HUES64 (cell line): Measurements from ENCODE around the gene CCDC30.
A peak's percentile ranks its signal among the peaks of the same experiment; 100 is the strongest.

Source experiments
- H3K27ac ChIP-seq: 2 replicates; pipeline ENCODE4 v1.7.0; 2013; ENCODE audit warnings: low read depth, low read length, inconsistent platforms
- H3K27me3 ChIP-seq: 2 replicates; pipeline ENCODE4 v1.6.1; 2013; ENCODE audit warnings: mild to moderate bottlenecking, low read length; ENCODE audit not compliant: insufficient read depth
- H3K36me3 ChIP-seq: 2 replicates; pipeline ENCODE4 v1.6.1; 2013; ENCODE audit warnings: mild to moderate bottlenecking, low read length; ENCODE audit not compliant: insufficient read depth
- H3K4me1 ChIP-seq: 2 replicates; pipeline ENCODE4 v1.6.1; 2013; ENCODE audit warnings: mild to moderate bottlenecking, low read length, moderate library complexity; ENCODE audit not compliant: insufficient read depth
- H3K4me3 ChIP-seq: 2 replicates; pipeline ENCODE4 v1.5.1; 2013; ENCODE audit warnings: mild to moderate bottlenecking, low read length, moderate library complexity
- H3K9ac ChIP-seq: 2 replicates; pipeline ENCODE4 v1.6.1; 2013; ENCODE audit warnings: mild to moderate bottlenecking, low read depth, low read length
- H3K9me3 ChIP-seq: 2 replicates; pipeline ENCODE4 v1.6.1; 2013; ENCODE audit warnings: low read depth, low read length; ENCODE audit not compliant: insufficient read depth
- WGBS: fragments of 150-250, 120-280 bp; methylation state at CpG from one replicate; pipeline ENCODE4 v1.1.7; 2013; ENCODE audit warnings: missing lambda C conversion rate; 5-methylcytosine and 5-hydroxymethylcytosine counted together

CCDC30 gene

DNA sequence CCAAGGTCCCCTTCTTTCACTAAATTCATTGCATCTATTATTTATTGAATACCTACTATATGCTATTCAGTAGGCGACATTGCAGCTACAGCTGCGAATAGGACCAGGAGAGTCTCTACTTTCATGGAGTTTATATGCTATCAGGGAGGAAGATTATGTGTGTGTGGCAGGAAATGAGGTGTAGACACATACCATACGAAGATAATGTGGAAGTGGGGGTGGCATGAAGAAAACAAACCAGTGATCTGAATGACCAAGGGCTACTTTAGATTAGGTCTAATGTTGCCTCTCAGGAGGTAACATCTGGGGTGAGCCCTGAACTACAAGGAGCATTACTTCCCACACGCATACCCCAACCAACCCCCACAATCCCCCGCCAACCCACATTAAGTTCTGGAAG lies 194.1 kb downstream of the CCDC30 start:
- H3K27ac ChIP-seq: no peak overlapping the region
- H3K4me1 ChIP-seq: no peaks in the 10 kb centered on the region
- H3K9me3 ChIP-seq: no peaks in the 10 kb centered on the region
- H3K4me3 ChIP-seq: no peak overlapping the region
- 87% methylated on average over 5 of the region's 5 CpGs for WGBS
- H3K9ac ChIP-seq: no peak overlapping the region
- H3K36me3 ChIP-seq: peaks cover 22% of the 10 kb centered on the region
- peaks cover 16% of the 10 kb centered on the region for H3K27me3 ChIP-seq

DNA sequence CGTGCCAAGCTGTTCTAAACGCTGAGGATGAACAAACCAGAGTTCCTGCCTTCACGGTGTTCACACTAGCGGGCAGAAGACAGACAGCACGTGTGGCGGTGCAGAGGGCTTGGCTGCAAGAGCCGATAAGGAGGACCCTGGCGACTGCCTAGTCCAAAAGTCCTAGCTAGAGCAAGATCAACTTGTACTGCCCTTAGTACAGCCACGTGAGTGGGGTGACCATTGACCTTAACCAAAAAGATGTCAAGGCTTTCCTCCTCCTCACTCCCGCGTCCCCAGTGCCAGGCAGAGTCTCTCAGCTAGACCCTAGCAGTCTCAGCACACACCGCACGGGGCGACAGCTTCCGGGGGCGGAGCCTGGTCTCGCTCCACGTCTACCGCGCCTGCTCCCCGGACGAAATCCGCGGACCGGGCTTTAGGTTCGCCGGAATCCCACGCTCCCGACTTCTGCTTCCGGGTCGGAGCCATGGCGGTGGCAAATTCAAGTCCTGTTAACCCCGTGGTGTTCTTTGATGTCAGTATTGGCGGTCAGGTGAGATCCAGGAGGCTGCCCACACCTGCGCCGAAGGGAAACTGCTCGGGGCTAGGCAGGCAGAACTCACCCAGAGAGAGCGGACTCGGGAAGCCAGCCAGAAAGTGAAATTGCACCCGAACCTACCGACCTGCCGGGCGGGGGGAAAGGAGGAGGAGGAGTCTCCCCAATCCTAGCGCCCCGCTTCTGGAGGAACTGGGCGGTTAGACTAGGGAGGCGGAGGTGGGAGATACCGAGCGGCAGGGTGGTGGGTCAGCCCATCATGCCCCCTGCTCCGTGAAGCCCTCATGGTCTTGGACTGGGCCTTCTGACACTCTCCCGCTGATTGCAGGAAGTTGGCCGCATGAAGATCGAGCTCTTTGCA lies 195.1 kb downstream of the CCDC30 start, which contains the start of gene PPIH:
Gene PPIH, plus strand, starts transcription at position 443 of the 896 bp plus-strand sequence. Its CDS starts 24 bp downstream, at position 467.
- Histone ChIP-seq H3K27me3 (peaks cover 9% of the 10 kb centered on the region), H3K4me1 (no peaks in the 10 kb centered on the region), H3K36me3 (peaks cover 32% of the 10 kb centered on the region), H3K9ac (peak within 1 kb of the TSS; percentile 83), H3K9me3 (no peaks in the 10 kb centered on the region), H3K4me3 (peak within 1 kb of the TSS; percentile 99), H3K27ac (peak within 1 kb of the TSS; percentile 81)
- 2% methylated on average over 53 of the region's 53 CpGs for WGBS

DNA sequence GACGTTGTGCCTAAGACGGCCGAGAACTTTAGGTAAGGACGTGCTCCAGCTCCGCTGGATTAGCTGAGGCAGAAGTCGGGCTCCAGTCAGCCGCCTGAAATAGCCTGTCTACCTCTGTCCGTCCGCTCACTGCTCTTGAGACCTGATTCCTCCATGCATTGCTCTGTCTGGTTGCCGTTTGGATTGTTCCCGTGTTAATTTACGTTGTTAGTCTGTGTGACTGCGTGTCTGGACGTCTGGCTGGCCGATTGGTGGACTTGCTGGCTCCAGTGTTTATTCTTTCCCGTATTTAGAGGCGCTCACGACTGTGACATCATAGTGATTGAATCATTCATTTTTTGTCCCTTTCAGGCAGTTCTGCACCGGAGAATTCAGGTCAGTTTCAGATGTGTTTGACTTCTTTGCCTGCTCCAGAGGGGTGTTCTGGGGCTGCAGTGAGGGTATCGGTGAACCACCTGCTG lies 195.8 kb downstream of the CCDC30 start:
- Histone ChIP-seq H3K27me3 (peaks cover 2% of the 10 kb centered on the region; the same call in 1 of the 2 replicates), H3K9ac (peak overlapping the region; percentile 83), H3K4me1 (no peaks in the 10 kb centered on the region), H3K9me3 (no peaks in the 10 kb centered on the region), H3K36me3 (peaks cover 39% of the 10 kb centered on the region), H3K4me3 (peak overlapping the region; percentile 99), H3K27ac (peak overlapping the region; percentile 81; the same call in 1 of the 2 replicates)
- 9% methylated on average over 20 of the region's 20 CpGs for WGBS

DNA sequence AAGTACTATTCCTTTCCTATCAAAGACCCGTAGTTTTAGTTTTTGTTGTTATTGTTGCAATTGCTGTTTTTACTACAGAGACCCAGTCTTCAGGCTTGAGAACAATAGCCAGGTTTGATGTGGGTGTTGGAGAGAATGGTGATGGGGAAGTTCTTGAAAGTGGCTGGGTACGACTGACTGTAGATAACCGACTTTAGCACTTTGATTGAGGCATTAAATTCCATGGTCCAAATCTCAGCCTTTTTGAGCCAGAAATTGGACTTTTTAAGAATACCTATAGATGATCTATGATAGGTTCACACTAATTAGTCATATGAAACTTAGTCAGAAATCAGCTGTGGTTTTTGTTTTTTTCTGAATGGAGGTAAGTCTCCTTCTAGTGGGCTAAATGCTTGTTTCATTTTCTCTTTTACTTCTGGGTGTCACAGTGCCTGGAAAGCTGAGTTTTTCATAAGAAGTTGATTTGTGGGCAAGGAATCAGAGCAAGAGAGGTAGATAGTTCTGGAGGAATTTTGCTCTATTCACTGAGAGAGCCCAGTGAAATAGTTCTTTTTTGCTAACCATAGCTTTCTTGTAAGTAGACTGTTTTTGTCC lies 197.9 kb downstream of the CCDC30 start:
- Histone ChIP-seq H3K4me3 (no peak overlapping the region), H3K36me3 (peaks cover 60% of the 10 kb centered on the region), H3K9ac (no peak overlapping the region), H3K27me3 (no peaks in the 10 kb centered on the region), H3K27ac (no peak overlapping the region), H3K9me3 (no peaks in the 10 kb centered on the region), H3K4me1 (no peaks in the 10 kb centered on the region)
- 62% methylated on average over 3 of the region's 3 CpGs for WGBS

DNA sequence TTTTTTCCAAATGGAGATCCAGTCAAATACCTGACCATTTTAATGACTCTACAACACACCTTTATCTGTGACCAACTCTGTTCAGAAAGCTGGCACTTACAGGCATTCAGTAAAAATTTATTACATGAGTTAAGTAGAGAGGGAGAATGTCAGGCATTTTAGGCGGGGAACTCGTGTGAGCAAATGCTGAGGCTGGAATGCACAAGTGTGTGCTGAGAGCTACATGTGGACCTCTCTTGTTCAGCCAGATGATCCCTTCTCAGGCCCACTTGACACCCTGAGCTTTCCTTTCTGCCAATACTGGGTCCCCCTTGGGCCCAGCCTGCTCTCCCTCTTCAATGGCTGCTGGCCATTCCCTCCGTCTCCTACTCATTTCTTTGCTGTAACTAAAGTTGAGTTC lies 206.8 kb downstream of the CCDC30 start:
- H3K9ac ChIP-seq: no peak overlapping the region
- WGBS: 95% methylated on average over 3 of the region's 3 CpGs
- H3K4me3 ChIP-seq: no peak overlapping the region
- H3K36me3 ChIP-seq: peaks cover 91% of the 10 kb centered on the region
- no peaks in the 10 kb centered on the region for H3K4me1 ChIP-seq
- no peaks in the 10 kb centered on the region for H3K9me3 ChIP-seq
- no peaks in the 10 kb centered on the region for H3K27me3 ChIP-seq
- no peak overlapping the region for H3K27ac ChIP-seq

DNA sequence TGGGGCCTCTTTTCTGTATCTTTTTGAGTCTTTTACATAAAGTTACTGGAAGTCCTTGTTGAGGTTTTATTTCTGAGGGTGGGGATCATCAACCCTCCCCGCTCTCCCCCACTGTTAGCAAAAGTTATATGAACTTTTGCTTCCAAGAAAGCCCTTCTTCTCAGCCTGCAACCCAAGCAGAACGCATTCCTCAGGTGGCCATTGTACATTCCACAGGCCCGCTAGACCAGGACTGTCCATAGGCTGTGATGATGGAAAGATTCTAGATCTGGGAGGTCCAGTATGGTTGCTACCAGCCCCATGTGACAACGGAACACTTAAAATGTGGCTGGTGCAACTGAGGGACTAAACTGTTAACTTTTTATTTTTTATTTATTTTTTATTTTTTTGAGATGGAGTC lies 207.3 kb downstream of the CCDC30 start:
- no peaks in the 10 kb centered on the region for H3K9me3 ChIP-seq
- H3K36me3 ChIP-seq: peaks cover 91% of the 10 kb centered on the region
- H3K4me1 ChIP-seq: no peaks in the 10 kb centered on the region
- no peak overlapping the region for H3K27ac ChIP-seq
- H3K9ac ChIP-seq: no peak overlapping the region
- WGBS: over 99% methylated on average over 4 of the region's 4 CpGs
- no peak overlapping the region for H3K4me3 ChIP-seq
- H3K27me3 ChIP-seq: no peaks in the 10 kb centered on the region

DNA sequence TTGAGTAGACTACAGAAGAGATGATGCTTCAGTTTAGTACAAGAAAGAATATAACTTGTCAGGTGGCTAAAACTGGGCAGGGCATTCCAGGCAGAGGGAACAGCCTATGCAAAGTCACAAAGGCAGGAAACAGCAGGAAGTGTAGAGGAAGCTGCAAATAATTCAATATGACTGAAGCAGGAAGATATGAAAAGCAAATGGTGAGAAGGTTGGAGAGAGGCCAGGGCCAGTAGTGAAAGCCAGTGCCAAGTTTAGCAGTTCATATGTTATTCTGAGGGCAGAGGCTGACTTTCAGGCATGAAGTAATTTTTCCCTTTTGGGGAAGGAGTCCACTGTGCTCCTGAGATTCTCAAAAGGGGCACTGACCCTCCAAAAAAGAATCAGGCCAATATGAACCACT lies 211.1 kb downstream of the CCDC30 start:
- Histone ChIP-seq H3K9ac (no peak overlapping the region), H3K36me3 (peaks cover 64% of the 10 kb centered on the region), H3K4me3 (no peak overlapping the region), H3K9me3 (no peaks in the 10 kb centered on the region), H3K4me1 (no peaks in the 10 kb centered on the region), H3K27me3 (no peaks in the 10 kb centered on the region), H3K27ac (no peak overlapping the region)

DNA sequence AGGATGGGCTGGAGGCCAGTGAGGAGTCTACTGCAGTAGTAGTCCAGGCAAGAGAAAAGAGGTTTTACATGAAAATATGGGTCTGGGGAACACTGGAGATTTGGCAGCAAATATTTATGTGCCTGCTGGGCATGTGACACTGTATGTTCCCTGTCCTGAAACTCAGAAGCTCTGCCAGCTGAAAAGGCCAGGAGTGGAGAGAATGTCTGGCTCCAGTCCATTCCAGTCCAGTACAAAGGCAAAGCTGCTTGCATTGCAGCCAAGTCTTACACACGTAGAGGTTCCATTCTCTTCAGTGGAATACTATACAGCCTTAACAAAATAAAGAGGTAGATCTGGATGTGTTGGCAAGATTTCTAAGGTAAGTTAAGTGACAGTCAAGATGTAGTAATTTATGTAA lies 211.6 kb downstream of the CCDC30 start:
- no peaks in the 10 kb centered on the region for H3K9me3 ChIP-seq
- H3K36me3 ChIP-seq: peaks cover 60% of the 10 kb centered on the region
- no peaks in the 10 kb centered on the region for H3K4me1 ChIP-seq
- H3K27ac ChIP-seq: no peak overlapping the region
- WGBS: 100% methylated on average over 1 of the region's 1 CpG
- no peak overlapping the region for H3K9ac ChIP-seq
- no peak overlapping the region for H3K4me3 ChIP-seq
- no peaks in the 10 kb centered on the region for H3K27me3 ChIP-seq

DNA sequence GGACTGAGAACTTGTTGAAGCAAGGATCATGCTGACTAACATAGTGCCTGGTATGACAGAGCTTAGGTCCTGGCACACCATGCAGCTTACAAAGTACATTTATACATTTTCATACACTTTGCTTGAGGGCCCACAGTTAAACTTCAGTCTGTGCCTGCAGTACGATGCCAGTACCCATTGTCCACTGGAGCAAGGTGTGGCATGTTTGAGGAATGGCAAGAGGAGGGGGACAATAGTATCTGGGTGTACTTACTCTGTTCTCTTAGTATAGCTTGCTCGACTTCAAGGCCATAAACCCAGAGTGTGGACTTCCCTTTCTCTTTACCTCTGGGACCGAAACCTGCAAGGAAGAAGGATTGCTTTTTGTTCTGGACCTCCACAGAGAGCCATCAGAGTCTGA lies 212.4 kb downstream of the CCDC30 start:
- WGBS: 92% methylated on average over 3 of the region's 3 CpGs
- Histone ChIP-seq H3K27me3 (no peaks in the 10 kb centered on the region), H3K9me3 (no peaks in the 10 kb centered on the region), H3K4me1 (no peaks in the 10 kb centered on the region), H3K36me3 (peaks cover 52% of the 10 kb centered on the region), H3K4me3 (no peak overlapping the region), H3K27ac (no peak overlapping the region), H3K9ac (no peak overlapping the region)

DNA sequence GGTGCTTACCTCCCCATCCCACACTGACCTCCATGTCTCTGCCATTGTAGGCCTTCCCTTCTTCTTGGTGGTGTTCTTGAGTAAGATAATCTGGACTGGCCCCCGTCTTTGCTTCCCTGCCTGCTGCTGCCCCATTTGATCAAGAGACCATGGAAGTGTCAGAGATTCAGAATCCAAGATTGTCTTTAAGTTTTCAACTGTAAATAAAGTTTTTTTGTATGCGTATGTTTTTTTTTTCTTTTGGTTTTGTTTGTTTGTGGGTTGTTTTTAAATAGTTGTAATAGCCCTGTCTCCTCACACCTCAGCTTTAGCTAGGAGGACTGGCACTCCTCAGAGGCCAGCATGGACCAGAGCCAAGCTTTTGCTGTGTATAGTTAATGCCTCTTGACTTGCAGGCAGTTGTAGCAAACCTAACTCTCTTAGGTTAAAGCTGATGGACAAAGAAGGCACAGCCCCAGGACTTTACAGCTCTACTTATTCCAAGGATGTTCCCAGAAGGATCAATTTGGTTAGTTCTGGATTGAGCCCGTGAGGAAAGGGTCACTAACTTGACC lies 213.5 kb downstream of the CCDC30 start:
- Histone ChIP-seq H3K9me3 (no peaks in the 10 kb centered on the region), H3K9ac (no peak overlapping the region), H3K36me3 (peaks cover 41% of the 10 kb centered on the region), H3K27ac (no peak overlapping the region), H3K4me1 (no peaks in the 10 kb centered on the region), H3K4me3 (no peak overlapping the region), H3K27me3 (no peaks in the 10 kb centered on the region)
- 94% methylated on average over 3 of the region's 3 CpGs for WGBS

DNA sequence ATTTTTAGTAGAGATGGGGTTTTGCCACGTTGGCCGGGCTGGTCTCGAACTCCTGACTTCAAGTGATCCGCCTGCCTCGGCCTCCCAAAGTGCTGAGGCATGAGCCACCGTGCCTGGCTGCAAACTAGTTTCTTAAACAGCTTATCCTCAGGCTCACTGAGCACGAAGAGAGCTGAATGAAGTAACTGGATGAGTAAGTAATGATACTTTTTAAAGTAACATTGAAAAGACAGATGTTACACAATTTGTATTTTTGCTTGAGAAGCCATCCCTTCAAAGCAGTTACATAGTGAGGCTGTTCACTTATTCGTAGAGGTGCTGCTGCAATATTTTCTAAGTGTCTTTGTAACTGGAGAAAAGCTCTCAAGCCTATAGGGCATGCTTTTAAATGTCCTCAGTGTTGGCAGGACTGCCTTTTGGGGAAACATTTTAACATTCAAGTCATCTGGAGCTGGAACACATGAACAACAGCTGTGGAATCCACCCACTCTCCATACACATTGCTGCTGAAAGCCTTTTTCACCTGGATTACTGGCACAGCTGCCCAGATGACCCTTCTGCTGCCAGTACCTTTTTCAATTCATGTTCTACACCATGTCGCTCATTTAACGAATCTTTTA lies 216.4 kb downstream of the CCDC30 start:
- H3K9me3 ChIP-seq: no peaks in the 10 kb centered on the region
- peaks cover 6% of the 10 kb centered on the region; the same call in 1 of the 2 replicates for H3K4me1 ChIP-seq
- WGBS: 95% methylated on average over 9 of the region's 10 CpGs
- no peak overlapping the region for H3K9ac ChIP-seq
- H3K27ac ChIP-seq: no peak overlapping the region
- H3K4me3 ChIP-seq: no peak overlapping the region; the same call in 1 of the 2 replicates
- no peaks in the 10 kb centered on the region for H3K27me3 ChIP-seq
- peaks cover 32% of the 10 kb centered on the region for H3K36me3 ChIP-seq
